Measurements from ENCODE around the gene RAB20. TPM values are rescaled to one million over a fixed set of nuclear protein-coding genes. Genes with fewer than 3 reads are reported as not detected.

The RAB20 gene
- total and polyA plus RNA-seq, 2 of the 8 experiments (the other 6 are each of a cell fraction or from before 2014, with no cell fraction given), result 14.8 to 27.9 TPM

GRCh38 chr13:110491869-110492678 is 69.4 kb downstream of the RAB20 start:
- Histone ChIP-seq H2AFZ (ENCODE audit: low read length) (no peak overlapping the region), H3K27ac (ENCODE audit: low read depth, low read length) (no peak overlapping the region), H4K8ac (ENCODE audit: extremely low read depth, insufficient read depth, low read length) (no peak overlapping the region), H3K36me3 (ENCODE audit: control insufficient read depth in 2 of 4, insufficient read depth in 4 of 4, low read length in 3 of 4) (peaks cover 7 to 42% (median 19%) of the 10 kb centered on the region in 4 experiments; a peak in 7 of 8 replicates), H3K4me2 (ENCODE audit: insufficient read depth in 1 of 2, low read depth in 2 of 2, low read length in 2 of 2) (no peak overlapping the region), H3K14ac (ENCODE audit: insufficient read length) (no peak overlapping the region), H3K56ac (replicated peaks; ENCODE audit: insufficient read length, low read depth, low read length) (no peak overlapping the region), H3K9ac (replicated peaks in 1 of 4; ENCODE audit: extremely low read depth in 1 of 4, low read depth in 3 of 4, low read length in 3 of 4) (no peak overlapping the region), H3K79me2 (ENCODE audit: control insufficient read depth in 1 of 2, insufficient read depth in 2 of 2, low read length in 2 of 2) (no peaks in the 10 kb centered on the region), H3K4me1 (replicated peaks in 1 of 4; ENCODE audit: control insufficient read depth in 3 of 4, insufficient read depth in 4 of 4, low read length in 3 of 4) (peaks cover 2 to 8% (median 6%) of the 10 kb centered on the region in 4 experiments; a peak in 4 of 7 replicates), H3K79me1 (ENCODE audit: low read depth, low read length) (no peaks in the 10 kb centered on the region; the same call in 1 of the 2 replicates), H3K4ac (replicated peaks; ENCODE audit: insufficient read length, low read depth, low read length) (no peak overlapping the region), H4K5ac (ENCODE audit: insufficient read length, low read depth, low read length) (no peak overlapping the region), H3K4me3 (ENCODE audit: extremely low read depth in 1 of 4, insufficient read depth in 2 of 4, low read depth in 3 of 4, low read length in 4 of 4) (no peak overlapping the region), H2BK120ac (replicated peaks; ENCODE audit: low read depth, low read length) (no peak overlapping the region), H4K91ac (replicated peaks; ENCODE audit: insufficient read length, low read length) (peak overlapping the region; percentile 17), H2BK12ac (ENCODE audit: low read depth, low read length) (no peak overlapping the region), H4K20me1 (replicated peaks in 1 of 2; ENCODE audit: control insufficient read depth in 1 of 2, insufficient read depth in 2 of 2, low read length in 2 of 2) (no peaks in the 10 kb centered on the region), H3K9me3 (ENCODE audit: insufficient read depth in 2 of 2, low read depth in 1 of 2, low read length in 1 of 2) (peaks cover 3 to 10% of the 10 kb centered on the region in 2 experiments; a peak in 2 of 4 replicates), H3K18ac (ENCODE audit: extremely low read depth, low read length) (no peak overlapping the region), H2BK15ac (ENCODE audit: low read length) (no peak overlapping the region), H3K23ac (ENCODE audit: insufficient read length) (no peak overlapping the region), H3K27me3 (replicated peaks in 1 of 4; ENCODE audit: control insufficient read depth in 3 of 4, extremely low read depth in 1 of 4, insufficient read depth in 3 of 4, low read length in 3 of 4) (no peaks in the 10 kb centered on the region), H3K23me2 (ENCODE audit: low read depth, low read length) (no peaks in the 10 kb centered on the region), H2AK5ac (ENCODE audit: low read depth, low read length) (no peak overlapping the region), H2BK20ac (ENCODE audit: low read length) (no peak overlapping the region), H2BK5ac (ENCODE audit: low read depth, low read length) (peak overlapping the region; percentile 44; the same call in 1 of the 2 replicates)
- 95% methylated on average over 24 of the region's 24 CpGs; no CpG with 5 or more reads in 1 of the 2 experiments for WGBS, 2 experiments (ENCODE audit: extremely low coverage in 1 of 2, insufficient coverage in 1 of 2, insufficient read length in 1 of 2, insufficient replicate concordance in 2 of 2, low coverage in 1 of 2, low lambda C conversion rate in 2 of 2, missing lambda C conversion rate in 1 of 2)
- FAIRE-seq, result no peak
- no peak for DNase-seq (ENCODE audit: low read depth in 1 of 2, low spot score in 2 of 2)
- POLR2A ChIA-PET (ENCODE audit: partially characterized antibody), result no interaction called here
- CTCF ChIA-PET (ENCODE audit: partially characterized antibody), result interaction anchor here (0.8 to 1.5 kb wide), 2 partner anchors 19 to 36 kb away, joined by 3 to 4 read pairs; no protein-coding TSS in a partner anchor
- no peak for TF ChIP-seq TAF1 (IDR thresholded peaks at IDR 0.05; ENCODE audit: low read depth, low read length)
- TF ChIP-seq MAX (IDR thresholded peaks at IDR 0.05), result no peak
- TF ChIP-seq SP4 (IDR thresholded peaks at IDR 0.05; ENCODE audit: low read length), result no peak
- TF ChIP-seq CHD2 (IDR thresholded peaks at IDR 0.05; ENCODE audit: low read length), result no peak
- no peak for TF ChIP-seq ATF3 (IDR thresholded peaks at IDR 0.05; ENCODE audit: insufficient read depth, low read depth, low read length)
- TF ChIP-seq GABPA (IDR thresholded peaks at IDR 0.05; ENCODE audit: borderline replicate concordance, insufficient read depth, low read length), result no peak
- TF ChIP-seq SP1 (IDR thresholded peaks at IDR 0.05; ENCODE audit: low read depth, low read length), result no peak
- TF ChIP-seq SIRT6 (IDR thresholded peaks at IDR 0.05; ENCODE audit: low read length), result no peak
- no peak for TF ChIP-seq SRF (IDR thresholded peaks at IDR 0.05; ENCODE audit: low read depth, low read length)
- TF ChIP-seq RNF2 (IDR thresholded peaks at IDR 0.05; ENCODE audit: borderline replicate concordance, low read depth, low read length, missing control alignments, poor library complexity, severe bottlenecking), result no peak
- TF ChIP-seq EP300 (IDR thresholded peaks at IDR 0.05; ENCODE audit: borderline replicate concordance in 1 of 2, low read depth in 2 of 2, low read length in 2 of 2), result no peak
